Measurements from ENCODE around the gene TMEM201.
"Not testable (repeated sequence)": the region's sequence is repeated elsewhere in the genome, so short reads cannot be mapped to it uniquely, and the experiment has no call there.

The TMEM201 gene

GRCh38 chr1:9621032-9621431 lies 32.3 kb downstream of the TMEM201 start:
- DNase-seq (ENCODE audit: extremely low read depth, low read depth): peak; percentile 3
- TF ChIP-seq, protein P1, sequence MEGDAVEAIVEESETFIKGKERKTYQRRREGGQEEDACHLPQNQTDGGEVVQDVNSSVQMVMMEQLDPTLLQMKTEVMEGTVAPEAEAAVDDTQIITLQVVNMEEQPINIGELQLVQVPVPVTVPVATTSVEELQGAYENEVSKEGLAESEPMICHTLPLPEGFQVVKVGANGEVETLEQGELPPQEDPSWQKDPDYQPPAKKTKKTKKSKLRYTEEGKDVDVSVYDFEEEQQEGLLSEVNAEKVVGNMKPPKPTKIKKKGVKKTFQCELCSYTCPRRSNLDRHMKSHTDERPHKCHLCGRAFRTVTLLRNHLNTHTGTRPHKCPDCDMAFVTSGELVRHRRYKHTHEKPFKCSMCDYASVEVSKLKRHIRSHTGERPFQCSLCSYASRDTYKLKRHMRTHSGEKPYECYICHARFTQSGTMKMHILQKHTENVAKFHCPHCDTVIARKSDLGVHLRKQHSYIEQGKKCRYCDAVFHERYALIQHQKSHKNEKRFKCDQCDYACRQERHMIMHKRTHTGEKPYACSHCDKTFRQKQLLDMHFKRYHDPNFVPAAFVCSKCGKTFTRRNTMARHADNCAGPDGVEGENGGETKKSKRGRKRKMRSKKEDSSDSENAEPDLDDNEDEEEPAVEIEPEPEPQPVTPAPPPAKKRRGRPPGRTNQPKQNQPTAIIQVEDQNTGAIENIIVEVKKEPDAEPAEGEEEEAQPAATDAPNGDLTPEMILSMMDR (IDR thresholded peaks at IDR 0.05; ENCODE audit: low read depth, low read length, missing control alignments): no peak
- no peak overlapping the region for H3K4me3 ChIP-seq (replicated peaks; ENCODE audit: low read depth, low read length)

DNA sequence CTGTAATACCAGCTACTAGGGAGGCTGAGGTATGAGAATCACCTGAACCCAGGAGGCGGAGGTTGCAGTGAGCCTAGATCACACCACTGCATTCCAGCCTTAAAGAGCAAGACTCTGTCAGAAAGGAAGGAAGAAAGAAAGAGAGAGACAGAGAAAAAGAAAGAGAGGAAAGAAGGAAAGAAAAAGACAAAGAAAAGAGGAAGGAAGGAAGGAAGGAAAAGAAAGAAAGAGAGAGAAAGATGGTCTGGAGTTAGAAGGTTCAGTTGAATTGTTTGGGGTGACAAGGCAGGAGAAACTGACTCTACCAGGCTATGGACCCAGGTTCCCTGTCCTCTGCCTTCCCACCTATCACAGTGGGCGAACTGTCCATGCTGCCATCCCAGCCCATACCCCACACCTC lies 35.4 kb downstream of the TMEM201 start:
- no peak overlapping the region for H3K4me3 ChIP-seq (replicated peaks; ENCODE audit: low read depth, low read length)
- DNase-seq (ENCODE audit: extremely low read depth, low read depth): no peak
- TF ChIP-seq, protein P1 (IDR thresholded peaks at IDR 0.05; ENCODE audit: low read depth, low read length, missing control alignments): no peak

DNA sequence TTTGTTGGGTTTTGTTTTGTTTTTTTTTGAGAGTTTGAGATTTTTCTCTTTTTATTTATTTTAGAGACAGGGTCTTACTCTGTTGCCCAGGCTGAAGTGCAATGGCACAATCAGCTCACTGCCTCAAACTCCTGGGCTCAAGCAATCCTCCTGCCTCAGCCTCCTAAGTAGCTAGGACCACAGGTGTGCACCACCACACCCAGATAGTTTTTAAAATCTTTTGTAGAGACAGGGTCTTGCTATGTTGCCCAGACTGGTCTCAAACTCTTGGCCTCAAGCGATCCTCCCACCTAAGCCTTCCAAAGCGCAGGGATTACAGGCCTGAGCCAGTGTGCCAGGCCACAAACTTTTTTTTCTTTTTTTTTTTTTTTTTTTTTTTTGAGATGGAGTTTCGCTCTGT lies 36.3 kb downstream of the TMEM201 start:
- DNase-seq (ENCODE audit: extremely low read depth, low read depth): not testable (repeated sequence)

GRCh38 chr1:9626201-9626608 lies 37.5 kb downstream of the TMEM201 start:
- no peak for DNase-seq (ENCODE audit: extremely low read depth, low read depth)
- TF ChIP-seq, protein P1 (IDR thresholded peaks at IDR 0.05; ENCODE audit: low read depth, low read length, missing control alignments): no peak
- H3K4me3 ChIP-seq (replicated peaks; ENCODE audit: low read depth, low read length): no peak overlapping the region

More for the DNA sequence above, 36.3 kb downstream of the TMEM201 start:
- H3K4me3 ChIP-seq (replicated peaks; ENCODE audit: low read depth, low read length): not testable (repeated sequence)

GRCh38 chr1:9628541-9629444 lies 40.1 kb downstream of the TMEM201 start:
- DNase-seq (ENCODE audit: extremely low read depth, low read depth): no peak
- TF ChIP-seq, protein P1 (IDR thresholded peaks at IDR 0.05; ENCODE audit: low read depth, low read length, missing control alignments): no peak
- H3K4me3 ChIP-seq (replicated peaks; ENCODE audit: low read depth, low read length): no peak overlapping the region

DNA sequence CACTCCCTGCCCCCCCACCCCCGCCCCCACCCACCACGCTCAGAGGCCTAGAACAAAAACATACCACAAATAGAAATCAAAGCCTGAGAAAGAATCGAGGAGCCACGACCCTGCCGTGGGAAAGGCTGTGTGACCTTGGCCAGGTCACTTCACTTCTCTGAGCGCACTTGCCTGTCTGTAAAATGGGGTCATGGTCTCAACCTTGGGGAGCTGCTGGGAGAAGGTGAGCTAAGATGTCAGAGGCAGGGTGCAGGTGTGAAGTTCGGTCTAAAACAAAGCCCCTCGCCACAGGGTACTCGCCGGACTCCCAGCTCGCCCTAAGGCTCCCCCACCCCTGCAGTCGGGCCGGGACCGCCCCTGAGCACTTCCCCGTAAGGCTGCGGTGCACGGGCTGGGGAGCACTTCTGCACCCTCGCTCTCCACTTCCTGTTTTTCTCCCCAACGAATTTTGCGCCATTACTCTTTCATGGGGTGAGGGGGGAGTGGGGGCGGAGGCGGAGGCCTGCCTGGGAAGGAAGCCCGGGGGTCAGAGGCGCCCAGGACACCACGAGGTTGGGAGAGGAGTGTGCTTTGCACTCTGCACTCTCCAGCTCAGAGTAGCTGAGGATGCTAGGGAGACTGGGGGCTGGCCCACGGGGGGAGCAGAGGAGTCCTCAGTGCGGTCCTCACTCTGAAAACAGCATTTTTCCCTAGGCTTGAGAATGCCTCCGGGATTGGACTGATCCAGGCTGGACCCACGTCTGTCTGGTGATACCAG lies 40.9 kb downstream of the TMEM201 start:
- H3K4me3 ChIP-seq (replicated peaks; ENCODE audit: low read depth, low read length): no peak overlapping the region
- no peak for DNase-seq (ENCODE audit: extremely low read depth, low read depth)
- TF ChIP-seq, protein P1 (IDR thresholded peaks at IDR 0.05; ENCODE audit: low read depth, low read length, missing control alignments): no peak

All from HFF-Myc (cell line).